ENCODE results near the gene AUTS2.
"Not testable (repeated sequence)": the region's sequence is repeated elsewhere in the genome, so short reads cannot be mapped to it uniquely, and the experiment has no call there.

The AUTS2 gene

GRCh38 chr7:70579397-70580097 lies 981.3 kb downstream of the AUTS2 start:
- no peak for DNase-seq

GRCh38 chr7:70580161-70580560 lies 981.9 kb downstream of the AUTS2 start:
- no peak for DNase-seq

GRCh38 chr7:70582927-70583895 lies 984.9 kb downstream of the AUTS2 start:
- no peak for DNase-seq

- no peak for DNase-seq
These were observed 985.9 kb downstream of the AUTS2 start for GRCh38 chr7:70583965-70584883.

- DNase-seq, result no peak
These were observed 986.8 kb downstream of the AUTS2 start for GRCh38 chr7:70585071-70585470.

GRCh38 chr7:70586822-70587221 lies 988.5 kb downstream of the AUTS2 start:
- DNase-seq, result no peak

- no peak for DNase-seq
These were observed 989.5 kb downstream of the AUTS2 start for GRCh38 chr7:70587739-70588138.

GRCh38 chr7:70588191-70588921 lies 990.1 kb downstream of the AUTS2 start:
- DNase-seq, result no peak

GRCh38 chr7:70589010-70589409 lies 990.7 kb downstream of the AUTS2 start:
- no peak for DNase-seq

- DNase-seq, result no peak
These were observed 991.3 kb downstream of the AUTS2 start for GRCh38 chr7:70589590-70589989.

GRCh38 chr7:70590126-70590854 lies 992.0 kb downstream of the AUTS2 start:
- no peak for DNase-seq

- DNase-seq, result no peak
These were observed 993.4 kb downstream of the AUTS2 start for GRCh38 chr7:70591643-70592042.

- no peak for DNase-seq
These were observed 993.9 kb downstream of the AUTS2 start for GRCh38 chr7:70592171-70592570.

GRCh38 chr7:70594170-70594569 lies 995.9 kb downstream of the AUTS2 start:
- DNase-seq, result no peak

GRCh38 chr7:70594885-70595284 lies 996.6 kb downstream of the AUTS2 start:
- not testable (repeated sequence) for DNase-seq

GRCh38 chr7:70595370-70595754 lies 997.1 kb downstream of the AUTS2 start:
- no peak for DNase-seq

- no peak for DNase-seq
These were observed 997.7 kb downstream of the AUTS2 start for GRCh38 chr7:70595755-70596597.

- no peak for DNase-seq
These were observed 998.3 kb downstream of the AUTS2 start for GRCh38 chr7:70596598-70596913.

- DNase-seq, result no peak
These were observed 998.8 kb downstream of the AUTS2 start for GRCh38 chr7:70597066-70597465.

GRCh38 chr7:70598976-70599375 lies 1000.7 kb downstream of the AUTS2 start:
- DNase-seq, result no peak
